GM21367 (cell line): ENCODE results near the gene DCLK2.
A peak's percentile ranks its signal among the peaks of the same experiment; 100 is the strongest.

Source experiments
- ATAC-seq: cut with Tn5 transposase; IDR thresholded peaks from one replicate; pipeline ENCODE4 v1.9.1; 2021; ENCODE audit not compliant: unreplicated experiment

DCLK2 gene

DNA sequence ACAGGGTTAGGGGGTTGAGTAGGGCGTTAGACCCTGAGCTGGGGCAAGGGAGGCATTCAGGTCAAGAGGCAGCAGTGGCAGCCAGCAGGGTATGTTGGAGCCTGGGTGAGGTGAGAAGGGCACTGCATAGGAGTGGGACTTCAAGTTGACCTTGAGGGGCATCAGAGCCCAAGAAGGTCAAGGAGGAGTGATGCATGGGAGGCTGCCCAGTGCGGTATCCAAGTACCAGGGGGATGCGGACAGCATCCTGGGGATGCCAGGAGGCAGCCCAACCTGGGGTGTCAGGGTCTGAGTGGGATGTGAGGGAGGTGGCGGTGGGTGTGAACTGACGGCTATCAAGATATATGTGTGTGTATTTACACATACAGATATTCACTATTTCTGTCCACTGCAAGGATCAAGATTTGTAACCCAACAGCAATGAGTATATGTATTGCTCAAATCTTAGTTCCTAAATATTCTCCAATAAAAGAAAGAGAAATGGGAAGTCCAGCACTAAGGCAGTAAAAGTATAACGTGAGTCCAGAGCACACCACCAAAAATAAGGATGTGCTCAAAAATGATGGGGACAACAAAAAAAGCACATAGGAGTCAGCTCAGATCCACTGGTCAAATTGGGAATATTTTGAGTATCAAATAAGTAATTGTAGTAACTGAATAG lies 9.8 kb upstream of the DCLK2 start:
- ATAC-seq, result no peak

DNA sequence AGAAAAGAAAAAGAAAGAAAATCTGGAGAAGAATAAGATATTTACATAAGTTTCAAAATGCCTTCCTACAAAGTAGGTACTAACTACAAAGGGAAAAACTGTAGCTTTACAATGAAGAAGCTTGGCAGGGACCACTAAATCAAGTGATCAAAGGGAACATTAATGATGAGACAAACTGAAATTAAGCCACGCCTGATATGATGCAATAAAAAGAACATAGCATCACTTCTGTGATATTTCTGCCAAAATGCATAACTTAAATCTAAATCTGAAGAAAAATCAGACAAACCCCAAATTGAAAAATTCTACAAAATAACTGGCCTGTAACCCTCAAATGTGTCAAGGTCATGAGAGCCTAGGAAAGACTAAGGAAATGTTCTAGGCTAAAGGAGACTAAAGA lies 8.9 kb upstream of the DCLK2 start:
- no peak for ATAC-seq

DNA sequence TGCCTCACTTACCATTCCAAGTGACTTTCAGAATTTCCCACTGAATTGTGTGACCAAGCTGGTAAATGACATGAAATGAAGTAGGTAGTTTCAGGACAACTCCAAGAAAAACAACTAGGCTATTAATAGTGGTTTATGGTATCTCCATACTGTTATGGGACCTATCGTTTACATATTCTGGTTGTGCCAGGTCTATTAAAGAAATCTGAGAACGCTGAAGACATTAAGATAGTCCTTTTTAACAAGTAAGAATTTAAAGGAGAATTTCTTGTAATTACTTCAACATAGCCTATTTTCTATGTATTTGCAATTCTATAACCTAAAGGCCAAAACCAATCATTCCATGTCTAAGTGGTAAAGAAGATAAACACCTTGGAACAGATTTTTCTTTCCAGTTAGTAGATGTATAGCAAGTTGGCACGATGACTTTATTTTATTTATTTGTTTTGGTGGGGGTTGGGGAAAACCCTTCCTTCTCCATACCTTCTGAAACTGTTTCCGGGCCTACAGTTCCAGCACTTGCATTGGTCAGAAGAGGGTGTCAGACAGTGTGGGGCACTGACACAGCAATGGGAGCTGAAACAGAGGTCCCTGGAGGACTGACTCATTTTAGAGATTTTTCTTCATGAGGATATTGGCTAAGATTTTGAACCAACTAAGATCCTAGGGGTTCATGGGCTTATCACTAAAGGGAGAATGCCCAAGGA lies 7.6 kb upstream of the DCLK2 start:
- no peak for ATAC-seq

DNA sequence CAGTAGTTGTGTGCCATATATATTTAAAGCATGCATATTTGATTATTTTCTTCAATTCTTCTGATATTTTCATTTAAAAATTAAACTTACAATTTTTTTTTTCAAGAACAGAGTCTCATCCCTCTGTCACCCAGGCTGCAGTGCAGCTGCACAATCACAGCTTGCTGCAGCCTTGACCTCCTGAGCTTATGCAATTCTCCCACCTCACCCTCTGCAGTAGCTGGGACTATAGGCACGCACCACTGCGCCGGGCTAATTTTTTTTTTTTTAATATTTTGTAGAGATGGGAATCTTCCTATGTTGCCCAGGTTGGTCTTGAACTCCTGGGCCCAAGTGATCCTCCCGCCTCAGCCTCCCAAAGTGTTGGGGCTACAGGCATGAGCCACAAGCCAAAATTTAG lies 5.8 kb upstream of the DCLK2 start:
- ATAC-seq, result no peak

DNA sequence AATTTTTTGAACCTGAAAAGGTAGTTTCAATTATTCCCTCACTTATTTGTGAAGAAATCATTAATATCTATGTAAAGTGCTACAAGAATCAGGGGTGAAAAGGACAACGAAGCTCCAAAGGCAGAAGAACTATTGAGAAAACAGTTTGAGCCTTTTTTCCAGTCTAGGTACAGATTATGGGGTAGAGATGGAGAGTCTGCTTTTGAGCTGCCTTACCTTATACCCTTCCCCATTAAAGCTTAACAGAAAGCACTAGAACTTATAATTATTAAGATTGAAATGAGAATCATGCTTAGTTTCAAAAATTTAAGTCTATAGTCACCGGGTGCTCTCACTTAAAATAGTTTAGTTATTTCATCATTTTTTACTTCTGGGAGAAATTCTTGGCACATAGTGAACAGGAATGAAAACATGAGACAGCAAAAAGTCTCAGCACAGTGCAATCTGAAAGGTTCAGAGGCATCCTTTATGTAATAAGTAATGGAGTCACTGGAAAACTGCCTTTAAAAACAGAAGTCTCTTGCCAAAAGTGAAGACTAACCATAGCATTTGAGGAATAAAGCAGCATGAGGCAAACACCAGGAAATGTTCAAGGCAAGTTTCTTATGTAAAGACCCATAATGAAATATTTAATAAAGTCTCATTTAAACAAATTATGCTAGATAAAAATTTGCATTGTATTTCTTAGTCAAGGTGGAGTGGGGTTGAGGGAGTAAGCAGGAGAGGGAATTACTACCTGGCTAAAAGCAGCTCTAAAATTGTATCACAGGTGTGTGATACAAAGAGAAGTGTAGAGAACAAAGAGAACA lies 5.1 kb upstream of the DCLK2 start:
- ATAC-seq, result no peak

DNA sequence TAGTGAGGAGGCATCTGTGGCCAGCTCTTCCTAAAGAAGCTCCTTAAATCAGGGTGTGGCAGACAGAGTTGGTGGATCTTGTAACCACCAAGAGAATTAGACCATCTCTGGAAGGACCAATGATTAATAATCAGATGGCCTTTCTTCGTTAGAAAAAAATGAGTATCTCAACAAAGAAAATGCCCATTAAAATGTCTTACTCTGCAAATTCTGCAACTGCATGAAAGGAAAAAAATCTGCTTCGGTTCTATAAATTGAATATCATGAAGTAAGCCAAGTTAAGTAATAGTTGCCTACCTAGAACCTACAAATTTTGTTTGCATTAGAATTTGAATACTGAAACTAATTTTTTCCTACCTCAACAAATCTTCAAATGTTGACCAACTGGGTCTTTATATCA lies 4.2 kb upstream of the DCLK2 start:
- ATAC-seq, result no peak

DNA sequence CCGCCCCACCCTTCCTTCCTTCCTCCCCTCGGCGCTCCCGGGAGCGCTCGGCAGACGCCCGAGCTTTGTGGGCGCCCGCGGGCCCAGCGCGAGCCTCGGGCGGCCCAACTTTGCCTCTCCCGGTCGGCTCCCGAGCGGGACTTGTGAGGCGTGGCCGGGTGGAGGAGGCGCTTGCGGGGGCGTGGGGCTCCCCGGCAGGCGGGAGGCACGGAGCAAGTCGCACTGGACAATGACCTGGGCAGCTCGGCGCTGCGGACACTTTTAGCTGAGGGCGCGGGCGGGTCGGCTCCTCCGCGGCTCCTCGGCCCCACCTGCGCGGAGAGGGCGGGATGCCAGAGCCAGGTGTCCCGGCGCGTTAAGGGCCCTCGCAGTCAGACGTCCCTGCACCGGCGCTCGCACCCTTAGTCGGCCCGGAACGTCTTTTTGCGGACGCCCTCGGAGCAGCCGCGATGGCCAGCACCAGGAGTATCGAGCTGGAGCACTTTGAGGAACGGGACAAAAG lies 385 bp downstream of the DCLK2 start:
- ATAC-seq, result no peak

DNA sequence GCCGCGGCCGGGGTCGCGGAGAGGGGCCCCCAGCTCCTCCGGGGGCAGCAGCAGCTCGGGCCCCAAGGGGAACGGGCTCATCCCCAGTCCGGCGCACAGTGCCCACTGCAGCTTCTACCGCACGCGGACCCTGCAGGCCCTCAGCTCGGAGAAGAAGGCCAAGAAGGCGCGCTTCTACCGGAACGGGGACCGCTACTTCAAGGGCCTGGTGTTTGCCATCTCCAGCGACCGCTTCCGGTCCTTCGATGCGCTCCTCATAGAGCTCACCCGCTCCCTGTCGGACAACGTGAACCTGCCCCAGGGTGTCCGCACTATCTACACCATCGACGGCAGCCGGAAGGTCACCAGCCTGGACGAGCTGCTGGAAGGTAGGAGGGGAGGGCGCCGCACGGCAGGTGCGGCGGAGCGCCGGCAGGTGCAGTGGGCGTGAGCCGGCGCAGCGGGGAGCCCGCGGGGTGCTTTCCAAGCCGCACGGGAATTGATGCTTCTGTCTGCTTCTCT lies 886 bp downstream of the DCLK2 start:
- no peak for ATAC-seq

DNA sequence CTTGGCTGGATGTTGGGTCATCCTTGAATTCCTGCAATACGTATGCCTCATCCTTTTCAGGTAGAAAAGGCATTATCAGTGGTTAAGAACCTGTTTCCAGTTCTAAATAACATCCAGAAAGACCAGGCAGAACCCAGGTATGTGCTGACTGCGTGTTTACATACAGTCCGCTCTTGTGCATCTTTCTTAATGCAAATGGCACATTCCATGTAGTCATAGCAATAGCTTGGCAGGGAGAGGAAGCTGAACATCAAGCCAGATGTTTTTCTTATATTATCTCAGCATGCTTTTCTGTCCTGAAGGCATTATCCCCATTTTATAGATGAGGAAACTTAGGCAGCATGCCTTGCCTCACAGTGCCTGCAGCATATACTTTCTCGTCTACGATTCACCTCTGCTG lies 2.1 kb downstream of the DCLK2 start:
- no peak for ATAC-seq

DNA sequence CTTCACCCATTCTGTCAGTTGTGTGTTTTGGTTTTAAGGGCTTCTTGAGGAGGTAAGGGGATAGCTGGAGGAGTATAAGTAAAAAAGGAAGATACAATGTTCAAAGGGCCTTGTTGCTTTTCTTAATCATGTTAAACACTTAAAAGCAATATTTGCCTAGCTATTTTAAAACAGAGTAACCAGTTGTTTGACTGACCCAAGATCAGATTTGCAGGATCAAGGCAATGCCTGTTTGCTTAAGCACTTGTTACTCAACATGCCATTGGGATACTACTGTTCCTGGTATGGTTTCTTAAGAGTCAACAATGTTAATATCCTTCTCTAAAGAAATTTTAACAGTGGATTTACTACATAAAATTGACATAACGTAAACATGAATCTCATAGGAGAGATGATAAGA lies 2.6 kb downstream of the DCLK2 start:
- ATAC-seq, result no peak

DNA sequence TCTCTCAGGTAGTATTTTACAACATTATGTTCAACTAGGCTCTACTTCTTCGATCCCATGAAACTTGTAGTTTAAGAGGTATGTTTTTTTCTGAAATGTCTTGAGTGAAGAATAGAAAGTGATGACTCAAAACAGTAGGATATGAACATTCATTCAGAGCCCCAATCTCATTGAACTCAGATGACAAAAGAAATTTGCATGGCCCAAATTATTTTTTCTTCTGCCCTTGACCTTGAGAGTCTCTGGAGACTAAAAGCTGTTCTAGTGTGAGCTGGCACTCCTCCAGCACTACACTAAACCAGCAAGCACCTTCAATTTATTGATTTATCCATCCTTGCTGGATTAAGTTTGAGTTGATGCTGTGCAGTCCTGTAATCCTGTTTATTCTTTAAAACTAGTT lies 4.0 kb downstream of the DCLK2 start:
- ATAC-seq, result peak; percentile 75

DNA sequence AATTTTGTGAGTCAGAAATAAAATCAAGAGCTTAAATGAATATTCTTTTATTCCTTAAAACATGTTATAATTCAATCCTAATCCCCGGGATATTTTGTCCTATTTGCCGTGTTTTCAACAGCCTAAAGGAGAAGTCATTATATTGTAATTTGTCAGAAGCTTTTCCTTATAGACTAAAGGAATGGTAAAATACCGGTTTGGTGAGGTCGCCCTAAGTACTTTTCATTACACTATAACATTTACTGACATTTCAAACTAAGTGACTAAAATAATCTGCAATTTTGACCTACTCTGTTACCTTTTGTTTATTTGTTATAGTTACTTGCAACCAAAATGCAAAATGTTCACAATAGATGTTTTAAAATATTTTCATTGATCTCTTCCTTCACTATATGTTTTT lies 8.8 kb downstream of the DCLK2 start:
- ATAC-seq, result no peak

DNA sequence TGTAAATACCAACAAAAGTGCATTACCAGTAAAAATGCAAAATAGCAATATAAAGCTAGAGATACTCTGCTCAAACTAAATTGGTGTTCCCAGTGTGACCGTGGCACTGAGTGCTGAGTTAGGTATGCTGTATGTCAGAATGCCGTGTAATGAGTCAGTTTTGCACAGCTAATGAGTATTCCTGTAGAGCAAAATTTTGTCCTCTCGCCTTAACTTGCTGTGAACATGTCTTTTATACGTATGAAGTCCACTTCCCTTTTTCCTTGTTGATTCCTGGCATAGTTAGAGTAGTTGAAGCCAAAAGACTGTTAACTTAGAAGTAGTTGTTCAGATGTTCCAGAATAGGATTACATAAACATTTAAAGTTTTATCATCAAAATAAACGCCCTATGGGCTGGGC lies 11.5 kb downstream of the DCLK2 start:
- no peak for ATAC-seq

DNA sequence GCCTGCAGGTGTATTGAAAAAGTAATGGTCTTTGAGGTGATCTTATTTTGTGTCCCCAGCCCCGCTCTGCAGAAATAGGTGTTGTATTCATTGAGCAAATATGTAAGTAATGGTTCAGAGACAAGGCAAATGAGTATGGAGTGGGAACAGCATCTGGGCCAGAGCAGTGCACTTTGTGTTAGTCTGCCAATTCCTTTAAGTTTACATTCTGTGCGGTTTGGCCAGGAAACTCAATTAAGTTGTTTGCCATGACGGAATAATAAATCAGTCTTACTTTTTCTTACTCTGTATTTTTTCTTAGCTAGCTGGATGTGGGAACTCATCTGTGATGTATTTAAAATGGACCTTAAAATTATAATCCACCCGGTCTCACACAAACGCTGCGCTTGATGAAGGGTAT lies 12.6 kb downstream of the DCLK2 start:
- no peak for ATAC-seq

DNA sequence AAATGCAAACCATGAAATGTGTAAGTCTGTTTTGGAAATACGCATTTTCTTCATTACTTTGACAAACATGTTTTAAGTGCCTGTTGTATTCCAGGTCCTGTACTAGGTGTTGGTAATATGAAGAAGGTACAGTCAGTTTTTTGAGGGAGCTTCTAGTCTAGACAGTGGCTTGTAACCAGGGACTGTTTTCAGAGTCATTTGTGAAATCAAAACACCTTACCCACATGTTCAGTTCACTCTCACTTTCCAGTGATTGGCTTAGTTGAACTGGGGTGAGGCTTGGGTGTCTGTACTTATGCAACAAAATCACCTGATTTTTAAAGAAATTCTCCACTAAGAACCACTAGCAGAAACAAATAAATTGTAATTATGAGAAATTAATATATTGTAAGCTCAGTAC lies 16.4 kb downstream of the DCLK2 start:
- no peak for ATAC-seq

DNA sequence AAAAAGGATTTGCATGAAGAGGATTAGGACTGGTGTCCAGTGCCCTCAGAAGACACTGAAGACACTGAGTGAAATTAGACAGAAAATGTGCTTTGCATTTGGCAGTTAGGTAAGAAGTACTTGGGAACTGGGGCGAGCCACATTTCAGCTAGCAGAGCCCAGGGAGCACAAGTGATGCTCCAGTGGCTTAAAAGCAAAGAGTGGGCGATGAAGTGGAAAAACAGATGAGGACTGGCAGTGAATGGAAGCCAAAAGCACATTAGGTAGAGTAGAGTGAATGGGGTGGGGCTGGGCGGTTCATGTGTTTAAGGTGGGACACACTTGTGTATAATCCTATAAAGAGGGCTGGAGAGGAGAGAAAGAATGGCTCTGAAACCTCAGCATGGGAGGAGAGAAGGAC lies 18.4 kb downstream of the DCLK2 start:
- no peak for ATAC-seq

DNA sequence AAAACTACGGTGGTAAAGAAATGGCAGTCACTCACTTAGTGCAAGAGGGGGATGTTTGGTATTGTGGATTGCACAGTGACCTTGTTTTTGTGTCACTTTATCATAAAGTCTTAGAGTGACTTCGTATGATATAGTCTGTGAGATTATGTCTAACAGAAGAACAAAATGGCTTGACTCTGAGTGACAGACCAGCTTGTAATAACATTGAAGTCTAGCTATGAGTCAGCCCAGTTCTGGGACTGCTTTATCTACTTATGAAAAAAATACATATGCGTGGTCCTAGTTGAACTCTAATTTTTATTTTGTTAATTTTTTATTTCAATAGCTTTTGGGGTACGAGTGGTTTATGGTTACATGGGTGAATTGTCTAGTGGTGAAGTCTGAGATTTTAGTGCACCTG lies 20.0 kb downstream of the DCLK2 start:
- no peak for ATAC-seq

DNA sequence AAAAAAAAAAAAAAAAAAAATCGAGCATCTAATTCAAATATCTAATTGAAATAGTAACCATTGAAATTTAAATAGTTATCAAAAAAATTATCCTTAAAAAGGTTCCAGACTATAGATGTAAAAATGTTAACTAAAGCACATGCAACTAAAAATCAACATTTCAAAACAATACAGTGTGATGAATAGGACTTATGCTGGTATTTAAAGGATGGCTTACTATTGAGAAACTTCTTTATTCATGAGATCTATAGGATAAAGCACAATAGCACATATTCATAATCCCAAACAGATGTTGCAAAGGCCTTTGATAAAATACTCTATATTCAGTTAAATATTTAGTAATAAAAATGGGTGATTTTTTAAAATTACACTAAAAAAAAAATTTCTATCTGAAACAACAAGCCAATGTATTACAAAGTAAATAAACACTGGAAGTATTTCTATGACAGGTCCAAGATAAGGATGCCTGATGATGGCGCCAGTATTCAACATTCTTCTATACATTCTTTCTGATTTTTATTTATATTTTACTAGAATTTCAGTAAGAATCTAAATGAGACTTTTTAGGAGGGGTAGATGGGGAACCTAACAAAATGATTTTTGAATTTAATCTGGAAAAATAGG lies 26.3 kb downstream of the DCLK2 start:
- no peak for ATAC-seq

DNA sequence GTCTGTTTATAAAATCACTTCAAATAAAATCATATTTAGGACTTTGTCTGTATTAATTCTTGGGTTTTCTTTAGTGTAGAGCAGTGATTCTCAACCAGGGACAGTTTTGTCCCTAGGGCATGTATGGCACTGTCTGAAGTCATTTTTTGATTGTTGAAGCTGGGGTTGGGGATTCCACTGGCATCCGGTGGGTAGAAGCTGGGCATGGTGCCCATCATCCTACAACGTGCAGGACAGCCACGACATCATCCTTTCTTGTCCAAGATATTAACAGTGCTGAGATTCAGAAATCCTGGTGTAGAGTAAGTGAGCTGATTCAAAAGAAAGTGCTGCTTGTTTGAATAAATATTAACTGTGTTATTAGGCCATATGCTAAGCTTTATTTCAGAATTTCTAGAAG lies 28.6 kb downstream of the DCLK2 start:
- ATAC-seq, result no peak

DNA sequence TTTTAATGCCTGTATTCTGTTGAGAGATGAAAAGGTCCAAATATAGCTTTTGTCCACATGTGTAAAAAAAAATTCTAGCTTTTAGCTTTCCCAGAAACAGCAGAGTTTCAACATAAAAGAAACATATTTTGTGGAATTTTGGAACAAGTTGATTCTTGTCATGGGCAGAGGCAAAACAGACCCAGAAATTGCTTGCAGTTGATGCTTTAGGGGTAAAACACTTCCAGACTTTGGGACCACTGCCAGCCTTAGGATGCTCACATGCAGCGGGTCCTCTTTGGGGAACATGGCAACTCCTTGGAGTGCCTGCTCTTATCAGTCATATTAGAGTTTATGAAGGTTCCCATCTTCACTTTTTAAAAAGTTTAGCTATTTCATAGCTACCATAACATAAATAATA lies 30.4 kb downstream of the DCLK2 start:
- ATAC-seq, result no peak

DNA sequence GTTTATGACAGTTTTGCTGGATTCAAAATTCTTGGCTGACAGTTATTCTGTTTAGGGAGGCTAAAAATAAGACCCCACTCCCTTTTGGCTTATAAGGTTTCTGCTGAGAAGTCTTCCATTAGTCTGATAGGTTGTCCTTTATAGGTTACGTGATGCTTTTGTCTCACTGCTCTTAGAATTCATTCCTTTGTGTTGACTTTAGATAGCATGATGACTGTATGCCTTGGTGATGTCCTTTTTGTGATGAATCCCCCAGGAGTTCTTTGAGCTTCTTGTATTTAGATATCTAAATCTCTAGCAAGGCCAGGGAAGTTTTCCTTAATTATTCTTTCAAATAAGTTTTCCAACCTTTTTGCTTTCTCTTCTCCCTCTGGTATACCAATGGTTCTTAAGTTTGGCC lies 36.4 kb downstream of the DCLK2 start:
- no peak for ATAC-seq
